ENCODE results near the gene TMEM187.

DNA sequence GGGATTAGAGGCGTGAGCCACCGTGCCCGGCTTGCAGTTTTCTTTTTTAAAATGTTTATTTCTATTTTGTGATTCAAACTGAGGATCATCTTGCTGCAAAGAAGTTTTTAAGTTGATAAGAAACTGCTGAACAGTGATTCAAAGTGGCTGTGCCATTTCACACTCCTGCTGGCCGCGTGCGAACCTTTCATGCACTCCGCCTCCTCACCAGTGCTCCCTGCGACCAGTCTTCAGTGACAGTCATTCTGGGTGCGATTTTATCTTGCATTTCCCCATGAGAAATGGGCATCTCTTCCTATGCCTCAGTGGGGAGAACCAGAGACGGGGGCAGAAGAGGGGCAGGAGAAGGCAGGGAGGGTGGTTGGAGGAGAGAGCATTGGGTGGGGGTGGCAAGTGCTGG is 21.4 kb downstream of the TMEM187 start:
- TF ChIP-seq, protein P1, sequence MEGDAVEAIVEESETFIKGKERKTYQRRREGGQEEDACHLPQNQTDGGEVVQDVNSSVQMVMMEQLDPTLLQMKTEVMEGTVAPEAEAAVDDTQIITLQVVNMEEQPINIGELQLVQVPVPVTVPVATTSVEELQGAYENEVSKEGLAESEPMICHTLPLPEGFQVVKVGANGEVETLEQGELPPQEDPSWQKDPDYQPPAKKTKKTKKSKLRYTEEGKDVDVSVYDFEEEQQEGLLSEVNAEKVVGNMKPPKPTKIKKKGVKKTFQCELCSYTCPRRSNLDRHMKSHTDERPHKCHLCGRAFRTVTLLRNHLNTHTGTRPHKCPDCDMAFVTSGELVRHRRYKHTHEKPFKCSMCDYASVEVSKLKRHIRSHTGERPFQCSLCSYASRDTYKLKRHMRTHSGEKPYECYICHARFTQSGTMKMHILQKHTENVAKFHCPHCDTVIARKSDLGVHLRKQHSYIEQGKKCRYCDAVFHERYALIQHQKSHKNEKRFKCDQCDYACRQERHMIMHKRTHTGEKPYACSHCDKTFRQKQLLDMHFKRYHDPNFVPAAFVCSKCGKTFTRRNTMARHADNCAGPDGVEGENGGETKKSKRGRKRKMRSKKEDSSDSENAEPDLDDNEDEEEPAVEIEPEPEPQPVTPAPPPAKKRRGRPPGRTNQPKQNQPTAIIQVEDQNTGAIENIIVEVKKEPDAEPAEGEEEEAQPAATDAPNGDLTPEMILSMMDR (IDR thresholded peaks at IDR 0.05; ENCODE audit: insufficient read depth, low read length): no peak
- no peak for TF ChIP-seq POLR2AphosphoS5 (IDR thresholded peaks at IDR 0.05; ENCODE audit: low read depth)
- TF ChIP-seq, protein P2, sequence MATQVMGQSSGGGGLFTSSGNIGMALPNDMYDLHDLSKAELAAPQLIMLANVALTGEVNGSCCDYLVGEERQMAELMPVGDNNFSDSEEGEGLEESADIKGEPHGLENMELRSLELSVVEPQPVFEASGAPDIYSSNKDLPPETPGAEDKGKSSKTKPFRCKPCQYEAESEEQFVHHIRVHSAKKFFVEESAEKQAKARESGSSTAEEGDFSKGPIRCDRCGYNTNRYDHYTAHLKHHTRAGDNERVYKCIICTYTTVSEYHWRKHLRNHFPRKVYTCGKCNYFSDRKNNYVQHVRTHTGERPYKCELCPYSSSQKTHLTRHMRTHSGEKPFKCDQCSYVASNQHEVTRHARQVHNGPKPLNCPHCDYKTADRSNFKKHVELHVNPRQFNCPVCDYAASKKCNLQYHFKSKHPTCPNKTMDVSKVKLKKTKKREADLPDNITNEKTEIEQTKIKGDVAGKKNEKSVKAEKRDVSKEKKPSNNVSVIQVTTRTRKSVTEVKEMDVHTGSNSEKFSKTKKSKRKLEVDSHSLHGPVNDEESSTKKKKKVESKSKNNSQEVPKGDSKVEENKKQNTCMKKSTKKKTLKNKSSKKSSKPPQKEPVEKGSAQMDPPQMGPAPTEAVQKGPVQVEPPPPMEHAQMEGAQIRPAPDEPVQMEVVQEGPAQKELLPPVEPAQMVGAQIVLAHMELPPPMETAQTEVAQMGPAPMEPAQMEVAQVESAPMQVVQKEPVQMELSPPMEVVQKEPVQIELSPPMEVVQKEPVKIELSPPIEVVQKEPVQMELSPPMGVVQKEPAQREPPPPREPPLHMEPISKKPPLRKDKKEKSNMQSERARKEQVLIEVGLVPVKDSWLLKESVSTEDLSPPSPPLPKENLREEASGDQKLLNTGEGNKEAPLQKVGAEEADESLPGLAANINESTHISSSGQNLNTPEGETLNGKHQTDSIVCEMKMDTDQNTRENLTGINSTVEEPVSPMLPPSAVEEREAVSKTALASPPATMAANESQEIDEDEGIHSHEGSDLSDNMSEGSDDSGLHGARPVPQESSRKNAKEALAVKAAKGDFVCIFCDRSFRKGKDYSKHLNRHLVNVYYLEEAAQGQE (IDR thresholded peaks at IDR 0.05; ENCODE audit: insufficient replicate concordance, low read depth): no peak

All from HL-60 (cell line).